ENCODE results near the gene LGR6. TPM values are rescaled to one million over a fixed set of nuclear protein-coding genes. Genes with fewer than 3 reads are reported as not detected.
"Not testable (repeated sequence)": the region's sequence is repeated elsewhere in the genome, so short reads cannot be mapped to it uniquely, and the experiment has no call there.

LGR6 gene
- polyA plus RNA-seq, 3 donors: not detected

DNA sequence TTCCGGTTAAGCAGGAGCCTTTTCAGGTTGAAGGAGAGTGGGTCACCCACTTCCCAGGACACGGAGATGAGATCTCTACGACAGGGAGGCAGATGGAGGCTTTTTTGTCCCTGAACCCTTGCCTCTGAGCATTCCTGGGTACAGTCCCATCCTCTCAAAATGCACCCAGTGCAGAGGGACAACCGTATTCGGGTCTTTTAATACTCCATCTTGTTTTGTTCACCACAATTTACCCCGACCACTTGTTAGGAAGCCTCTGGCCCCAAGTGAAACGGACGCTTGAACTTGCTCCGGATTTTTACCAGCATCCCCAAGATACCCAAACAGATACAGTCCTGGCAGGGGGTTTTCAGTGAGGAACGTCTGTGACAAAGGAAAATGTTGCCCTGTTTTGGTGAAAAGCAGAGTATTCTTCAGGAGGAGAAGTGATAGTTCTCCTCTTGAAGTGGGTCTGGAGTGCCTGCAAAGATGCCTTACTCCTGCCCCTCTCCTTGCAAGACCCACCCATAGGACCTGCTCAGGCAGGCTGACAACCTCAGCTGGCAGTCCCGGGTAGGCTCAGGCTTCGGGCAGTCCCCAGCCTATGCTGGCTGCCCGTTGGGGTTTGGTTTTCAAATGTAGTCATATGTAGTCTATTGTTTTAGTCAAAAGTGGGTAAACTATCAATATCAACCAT is 48.4 kb upstream of the LGR6 start:
- TF ChIP-seq, protein P1, sequence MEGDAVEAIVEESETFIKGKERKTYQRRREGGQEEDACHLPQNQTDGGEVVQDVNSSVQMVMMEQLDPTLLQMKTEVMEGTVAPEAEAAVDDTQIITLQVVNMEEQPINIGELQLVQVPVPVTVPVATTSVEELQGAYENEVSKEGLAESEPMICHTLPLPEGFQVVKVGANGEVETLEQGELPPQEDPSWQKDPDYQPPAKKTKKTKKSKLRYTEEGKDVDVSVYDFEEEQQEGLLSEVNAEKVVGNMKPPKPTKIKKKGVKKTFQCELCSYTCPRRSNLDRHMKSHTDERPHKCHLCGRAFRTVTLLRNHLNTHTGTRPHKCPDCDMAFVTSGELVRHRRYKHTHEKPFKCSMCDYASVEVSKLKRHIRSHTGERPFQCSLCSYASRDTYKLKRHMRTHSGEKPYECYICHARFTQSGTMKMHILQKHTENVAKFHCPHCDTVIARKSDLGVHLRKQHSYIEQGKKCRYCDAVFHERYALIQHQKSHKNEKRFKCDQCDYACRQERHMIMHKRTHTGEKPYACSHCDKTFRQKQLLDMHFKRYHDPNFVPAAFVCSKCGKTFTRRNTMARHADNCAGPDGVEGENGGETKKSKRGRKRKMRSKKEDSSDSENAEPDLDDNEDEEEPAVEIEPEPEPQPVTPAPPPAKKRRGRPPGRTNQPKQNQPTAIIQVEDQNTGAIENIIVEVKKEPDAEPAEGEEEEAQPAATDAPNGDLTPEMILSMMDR (IDR thresholded peaks at IDR 0.05): no peak
- intact Hi-C loops (cut with micrococcal nuclease): loop anchor here in 1 of 2 donors (10.0 kb wide), 1 partner anchor 260 kb away; the partner anchor contains the start of gene SHISA4

DNA sequence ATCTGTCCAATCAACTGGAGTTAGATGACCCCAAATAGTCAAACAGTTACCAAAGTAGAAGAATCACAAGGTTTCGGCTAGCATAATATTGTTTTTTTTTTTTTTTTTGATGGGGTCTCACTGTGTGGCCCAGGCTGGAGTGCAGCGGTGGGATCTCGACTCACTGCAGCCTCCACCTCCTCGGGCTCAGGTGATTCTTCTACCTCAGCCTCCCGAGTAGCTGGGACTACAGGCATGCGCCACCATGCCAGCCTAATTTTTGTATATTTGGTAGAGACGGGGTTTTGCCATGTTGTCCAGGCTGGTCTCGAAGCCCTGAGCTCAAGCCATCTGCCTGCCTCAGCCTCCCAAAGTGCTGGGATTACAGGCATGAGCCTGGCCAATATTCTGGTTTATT is 47.9 kb upstream of the LGR6 start:
- H3K9me3 Mint-ChIP-seq; H3K27ac ChIP-seq (ENCODE audit: low read depth in 1 of 2, low read length in 2 of 2); H2AFZ ChIP-seq (ENCODE audit: insufficient read depth, low read depth, low read length, poor library complexity, severe bottlenecking); H3K9ac ChIP-seq (ENCODE audit: insufficient read depth, low read length, poor library complexity, severe bottlenecking); H3K27ac Mint-ChIP-seq; H3K27me3 Mint-ChIP-seq (ENCODE audit: low read depth in 3 of 3); H3K27me3 ChIP-seq (ENCODE audit: control insufficient read depth in 2 of 2, insufficient read depth in 2 of 2, low read length in 2 of 2); H3K9me3 ChIP-seq (replicated peaks in 1 of 2; ENCODE audit: control insufficient read depth in 1 of 2, insufficient read depth in 1 of 2, low read length in 2 of 2); DNase-seq: not testable (repeated sequence)
- WGBS (ENCODE audit: insufficient coverage): no CpG with 5 or more reads among the region's 8 CpGs
- Histone ChIP-seq H3K4me1 (ENCODE audit: control insufficient read depth in 1 of 2, insufficient read depth in 2 of 2, low read length in 2 of 2) (peaks cover 27 to 36% of the 10 kb centered on the region in 2 donors), H3K79me2 (ENCODE audit: insufficient read depth, low read length) (peaks cover 44% of the 10 kb centered on the region), H3K36me3 (replicated peaks in 1 of 2; ENCODE audit: control insufficient read depth in 1 of 2, insufficient read depth in 2 of 2, low read length in 2 of 2) (peaks cover 20 to 44% of the 10 kb centered on the region in 2 donors), H3K4me3 (replicated peaks in 1 of 3; ENCODE audit: low read depth in 2 of 3, low read length in 3 of 3) (peak overlapping the region in 1 of 3 experiments; percentile 95), H4K20me1 (ENCODE audit: insufficient read depth, low read length) (peaks cover 29% of the 10 kb centered on the region), H3K4me2 (replicated peaks; ENCODE audit: extremely low read depth, low read length, poor library complexity, severe bottlenecking) (peak overlapping the region; percentile 95)
- Mint-ChIP-seq H3K4me3 (peak overlapping the region in 1 of 2 donors; percentile 83), H3K4me1 (peaks cover 36% of the 10 kb centered on the region), H3K36me3 (peaks cover 24 to 51% of the 10 kb centered on the region in 2 donors)
- intact Hi-C loops (cut with micrococcal nuclease): loop anchor here in 1 of 2 donors (10.0 kb wide), 1 partner anchor 261 kb away; the partner anchor contains the start of gene SHISA4

More for the DNA sequence above, 48.4 kb upstream of the LGR6 start:
- Histone ChIP-seq H3K27me3 (ENCODE audit: control insufficient read depth in 2 of 2, insufficient read depth in 2 of 2, low read length in 2 of 2) (no peaks in the 10 kb centered on the region), H3K4me2 (replicated peaks; ENCODE audit: extremely low read depth, low read length, poor library complexity, severe bottlenecking) (peak overlapping the region; percentile 95), H3K79me2 (ENCODE audit: insufficient read depth, low read length) (peaks cover 49% of the 10 kb centered on the region), H3K27ac (ENCODE audit: low read depth in 1 of 2, low read length in 2 of 2) (peak overlapping the region in 1 of 2 donors; percentile 91), H3K4me1 (ENCODE audit: control insufficient read depth in 1 of 2, insufficient read depth in 2 of 2, low read length in 2 of 2) (peaks cover 27 to 36% of the 10 kb centered on the region in 2 donors), H3K4me3 (replicated peaks in 1 of 3; ENCODE audit: low read depth in 2 of 3, low read length in 3 of 3) (peak overlapping the region; percentile 63 to 95 (median 73)), H4K20me1 (ENCODE audit: insufficient read depth, low read length) (peaks cover 34% of the 10 kb centered on the region), H3K36me3 (replicated peaks in 1 of 2; ENCODE audit: control insufficient read depth in 1 of 2, insufficient read depth in 2 of 2, low read length in 2 of 2) (peaks cover 17 to 44% of the 10 kb centered on the region in 2 donors), H3K9ac (ENCODE audit: insufficient read depth, low read length, poor library complexity, severe bottlenecking) (peak overlapping the region; percentile 88), H3K9me3 (replicated peaks in 1 of 2; ENCODE audit: control insufficient read depth in 1 of 2, insufficient read depth in 1 of 2, low read length in 2 of 2) (no peaks in the 10 kb centered on the region), H2AFZ (ENCODE audit: insufficient read depth, low read depth, low read length, poor library complexity, severe bottlenecking) (peak overlapping the region; percentile 92)
- Mint-ChIP-seq H3K9me3 (no peaks in the 10 kb centered on the region), H3K4me3 (peak overlapping the region; percentile 83 to 85), H3K27me3 (ENCODE audit: low read depth in 3 of 3) (peaks cover 0 to 8% (median 0%) of the 10 kb centered on the region in 3 donors), H3K27ac (peak overlapping the region; percentile 50 to 97 (median 83)), H3K36me3 (peaks cover 24 to 52% of the 10 kb centered on the region in 2 donors), H3K4me1 (peaks cover 36% of the 10 kb centered on the region)
- WGBS (ENCODE audit: insufficient coverage): 0% methylated on average over 3 of the region's 13 CpGs
- no peak for DNase-seq
